Stimulated activated CD4-positive, alpha-beta T cell treated with anti-CD3 and anti-CD28 coated beads, Interleukin-12 subunit alpha, Interleukin-12 subunit beta, amount 100 ng/mL, for 24 hours (primary cell): ENCODE results near the gene PHKB.

ENCODE experiments used
- DNase-seq, 2 experiments: peaks; one replicate each; pipeline ENCODE4 v3.0.0-alpha.2; 2020; ENCODE audit warnings: low read depth in 2 of 2

Gene PHKB

DNA sequence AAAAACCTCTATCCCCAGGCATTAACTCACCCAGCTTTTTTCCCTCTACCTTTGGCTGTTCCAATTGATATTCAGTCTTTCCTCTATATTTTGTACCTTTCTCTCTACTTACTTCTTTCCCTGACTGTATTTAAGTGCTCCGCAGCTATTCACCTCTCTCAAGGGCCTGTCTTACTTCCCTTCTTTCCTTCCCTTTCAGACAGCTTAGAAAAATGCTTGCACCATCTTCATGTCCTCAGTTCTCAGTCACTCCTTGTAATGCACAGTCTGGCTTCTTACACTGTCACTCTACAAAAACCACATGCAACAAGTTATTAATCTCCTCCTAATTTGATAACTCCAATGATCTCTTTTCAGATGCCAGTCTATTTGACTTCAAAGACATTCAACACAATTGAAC lies 163.4 kb downstream of the PHKB start:
- DNase-seq: no peak

DNA sequence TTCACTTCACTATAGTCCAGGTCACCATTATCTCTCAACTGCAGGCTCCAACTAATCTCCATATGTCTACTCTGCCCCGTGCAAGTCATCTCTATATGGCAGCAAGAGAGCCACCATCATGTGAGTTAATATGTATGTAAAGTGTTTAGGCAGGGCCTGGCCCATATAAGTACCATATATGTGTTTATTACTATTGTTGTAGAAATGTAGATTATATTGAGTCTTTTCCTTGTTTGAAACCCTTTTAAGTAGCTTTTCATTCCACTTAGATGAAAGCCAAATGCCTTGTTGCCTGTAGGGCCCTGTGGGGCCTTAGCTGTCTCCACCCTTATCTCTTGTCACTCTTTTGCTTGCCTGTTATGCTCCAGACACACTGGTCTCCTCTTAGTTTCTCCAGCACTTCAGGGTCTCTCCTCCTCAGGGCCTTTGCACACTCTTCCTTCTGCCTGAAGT lies 164.0 kb downstream of the PHKB start:
- no peak for DNase-seq

DNA sequence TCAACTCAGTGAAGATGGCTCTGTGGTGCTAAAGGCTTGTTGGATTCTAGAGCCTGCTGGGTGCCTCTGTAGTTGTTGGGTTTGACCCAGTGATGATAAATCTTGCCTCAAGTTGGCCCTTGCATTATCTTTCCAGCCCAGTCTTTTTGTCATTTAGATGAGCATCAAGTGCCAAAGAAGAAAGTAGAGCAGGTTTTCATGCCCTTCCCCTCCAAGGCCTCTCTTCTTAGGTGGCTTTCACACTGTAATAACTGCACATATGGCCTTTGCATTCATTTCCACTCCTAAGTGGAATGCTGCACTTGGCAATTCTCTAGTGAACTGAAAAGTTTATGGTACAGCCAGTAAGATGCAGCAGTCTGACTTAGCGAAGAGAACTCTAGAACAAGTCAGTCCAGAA lies 165.1 kb downstream of the PHKB start:
- DNase-seq: no peak

DNA sequence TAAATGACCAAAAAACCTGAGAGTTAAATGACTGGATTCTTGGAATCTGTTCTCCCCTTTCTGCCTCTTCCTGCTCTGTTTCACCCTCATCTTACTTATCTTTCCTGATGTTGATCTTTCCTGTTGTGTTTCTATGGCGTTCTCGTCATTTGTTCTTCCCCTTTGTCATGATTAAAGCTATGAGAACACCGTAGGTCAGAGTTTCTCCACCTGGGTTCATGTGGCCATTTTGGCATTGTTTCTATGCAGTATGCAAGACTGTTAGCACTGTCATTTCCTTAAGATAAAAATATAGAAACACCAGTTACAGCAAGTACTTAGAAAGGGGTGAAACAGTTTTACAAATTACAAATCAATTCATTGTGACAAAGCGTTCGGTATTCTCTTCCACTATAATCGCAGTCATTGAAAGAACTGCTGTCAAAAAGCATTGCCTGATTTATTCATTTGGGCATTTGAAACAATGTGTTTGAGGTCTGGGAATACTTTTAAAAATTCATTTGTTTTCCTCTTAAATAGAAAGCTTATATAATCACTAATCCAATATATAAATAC lies 166.0 kb downstream of the PHKB start:
- DNase-seq: no peak

DNA sequence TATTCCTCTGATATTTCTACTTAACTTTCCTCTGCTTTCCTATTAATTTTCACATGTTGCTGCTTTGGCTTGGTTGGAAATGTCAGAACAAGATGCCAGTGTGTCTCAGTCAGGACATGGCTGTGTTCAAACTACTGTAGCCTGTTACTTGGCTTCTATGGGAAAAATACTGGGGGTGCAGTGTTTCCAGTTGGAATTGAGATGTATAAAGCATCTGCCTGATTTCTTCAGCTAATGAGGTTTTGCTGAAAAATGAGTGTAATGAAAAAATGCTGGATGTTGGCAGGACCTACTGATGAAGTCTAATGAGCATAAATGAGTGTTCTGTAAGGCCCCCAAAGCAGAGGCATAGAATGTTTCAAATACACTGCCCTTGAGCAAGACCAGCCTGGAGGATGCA lies 166.6 kb downstream of the PHKB start:
- DNase-seq: no peak

DNA sequence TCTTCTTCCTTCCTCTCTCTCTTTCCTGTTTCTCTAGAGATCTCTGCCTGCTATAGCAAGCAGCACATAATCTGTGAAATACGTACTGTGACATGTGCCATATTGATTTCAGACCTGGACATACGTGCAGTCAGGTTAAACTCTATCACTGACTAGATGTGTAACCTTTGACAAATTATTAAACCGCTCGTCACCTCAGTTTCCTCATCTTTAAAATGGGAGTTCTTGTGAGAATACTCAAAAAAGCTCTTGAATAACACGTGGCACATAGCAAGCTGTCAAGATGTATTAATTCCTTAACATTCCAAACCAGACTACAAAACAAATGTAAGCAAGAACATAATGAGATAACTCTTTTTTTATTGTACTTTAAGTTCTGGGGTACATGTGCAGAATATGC lies 170.0 kb downstream of the PHKB start:
- DNase-seq: no peak

DNA sequence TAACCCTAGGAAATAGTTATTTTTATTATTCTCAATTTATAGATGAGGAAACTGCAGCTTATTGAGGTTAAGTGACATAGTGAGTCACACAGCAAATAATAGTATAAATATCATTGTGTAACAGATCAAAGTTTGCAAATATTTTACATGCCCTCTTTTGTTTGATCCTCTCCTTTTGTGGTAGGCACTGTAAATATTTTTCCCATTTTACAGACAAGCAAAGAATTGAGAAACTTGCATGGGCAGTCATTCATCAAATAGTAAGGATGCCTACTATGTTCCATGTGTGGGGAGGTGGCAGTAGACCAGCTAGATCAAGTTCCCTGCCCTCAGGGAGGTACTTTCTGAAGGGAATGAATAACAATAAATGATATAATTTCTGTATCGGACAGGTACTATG lies 173.0 kb downstream of the PHKB start:
- DNase-seq: no peak

DNA sequence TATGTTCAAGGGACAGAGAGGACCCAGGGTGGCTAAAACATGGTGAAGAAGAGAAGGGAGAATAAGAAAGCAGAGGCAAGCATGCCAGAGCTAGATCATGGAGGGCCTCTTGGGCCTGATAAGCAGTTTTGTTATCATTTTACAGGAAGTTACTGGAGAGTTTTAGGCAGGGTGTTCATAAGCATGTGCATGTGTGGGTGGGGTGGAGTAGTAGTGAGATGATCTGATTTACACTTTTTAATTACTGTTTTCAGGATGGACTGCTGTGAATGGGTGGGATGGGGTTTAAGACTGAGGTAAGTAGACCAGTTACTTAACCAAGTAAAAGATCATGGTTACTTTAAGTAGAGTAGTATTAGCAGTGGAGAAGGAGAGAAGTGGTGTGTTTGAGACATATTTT lies 173.6 kb downstream of the PHKB start:
- DNase-seq: no peak

DNA sequence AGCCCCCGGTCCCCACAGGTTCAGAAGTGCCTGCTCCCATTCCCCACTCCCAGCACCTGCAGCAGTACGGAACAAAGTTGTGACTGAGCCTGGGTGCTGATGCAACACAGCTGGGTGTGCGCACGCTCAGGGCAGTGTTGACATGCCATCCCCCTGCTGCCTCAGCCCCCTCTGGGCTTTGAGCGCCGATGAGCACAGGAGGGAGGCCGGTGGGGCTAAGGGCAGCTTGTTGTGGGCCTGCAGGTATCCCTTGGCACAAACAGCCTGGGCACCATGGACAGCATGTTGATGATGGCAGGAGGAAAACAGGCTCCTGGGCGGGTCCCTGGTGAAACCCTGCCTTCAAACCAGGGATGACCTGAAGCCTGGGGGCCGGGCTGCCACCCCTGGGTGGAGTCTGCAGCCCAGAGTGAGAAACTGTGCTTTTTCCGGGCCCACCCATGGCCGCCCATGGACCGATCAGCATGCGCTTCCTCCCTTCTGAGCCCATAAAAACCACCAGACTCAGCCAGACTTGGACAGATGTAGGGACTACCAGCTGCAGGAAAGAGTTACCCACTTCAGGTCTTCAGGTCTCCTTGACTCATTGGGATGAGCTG lies 175.5 kb downstream of the PHKB start:
- DNase-seq: no peak

DNA sequence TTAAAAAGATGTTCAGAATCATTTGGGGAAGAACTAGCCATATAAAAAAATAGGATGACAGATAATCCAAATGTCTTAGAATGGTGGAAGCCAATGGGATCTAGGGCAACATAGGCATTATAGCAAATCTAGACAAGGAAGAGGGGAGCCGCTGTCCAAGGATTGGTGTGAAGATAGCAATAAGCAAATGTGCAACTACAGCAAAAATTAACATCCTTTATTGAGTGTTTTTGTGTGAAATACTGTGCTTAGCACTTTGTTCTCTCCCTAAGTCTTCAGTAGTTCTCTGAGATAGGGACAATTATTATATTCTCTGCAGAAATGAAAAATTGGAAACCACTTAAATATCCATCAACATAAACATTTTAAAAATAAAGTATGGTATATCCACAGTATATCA lies 177.0 kb downstream of the PHKB start:
- no peak for DNase-seq

DNA sequence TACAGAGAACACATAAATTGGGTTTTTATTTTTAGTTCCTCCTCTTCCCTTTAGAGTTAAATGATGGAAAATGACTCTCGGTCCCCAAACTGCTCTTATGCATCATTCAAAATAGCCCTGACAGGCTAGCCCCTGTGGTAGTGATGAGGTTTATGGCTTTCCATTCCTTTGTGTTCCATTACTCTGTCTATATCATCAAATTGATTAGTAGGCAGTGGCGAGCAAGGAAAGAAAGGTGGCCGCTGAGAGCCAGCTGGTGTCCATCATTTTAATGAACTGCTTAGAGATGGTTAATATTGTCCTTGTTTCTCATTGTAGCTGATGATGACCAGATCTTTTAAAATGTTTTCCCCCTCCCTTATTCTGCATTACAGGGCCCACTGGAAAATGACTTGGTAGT lies 179.5 kb downstream of the PHKB start:
- no peak for DNase-seq

DNA sequence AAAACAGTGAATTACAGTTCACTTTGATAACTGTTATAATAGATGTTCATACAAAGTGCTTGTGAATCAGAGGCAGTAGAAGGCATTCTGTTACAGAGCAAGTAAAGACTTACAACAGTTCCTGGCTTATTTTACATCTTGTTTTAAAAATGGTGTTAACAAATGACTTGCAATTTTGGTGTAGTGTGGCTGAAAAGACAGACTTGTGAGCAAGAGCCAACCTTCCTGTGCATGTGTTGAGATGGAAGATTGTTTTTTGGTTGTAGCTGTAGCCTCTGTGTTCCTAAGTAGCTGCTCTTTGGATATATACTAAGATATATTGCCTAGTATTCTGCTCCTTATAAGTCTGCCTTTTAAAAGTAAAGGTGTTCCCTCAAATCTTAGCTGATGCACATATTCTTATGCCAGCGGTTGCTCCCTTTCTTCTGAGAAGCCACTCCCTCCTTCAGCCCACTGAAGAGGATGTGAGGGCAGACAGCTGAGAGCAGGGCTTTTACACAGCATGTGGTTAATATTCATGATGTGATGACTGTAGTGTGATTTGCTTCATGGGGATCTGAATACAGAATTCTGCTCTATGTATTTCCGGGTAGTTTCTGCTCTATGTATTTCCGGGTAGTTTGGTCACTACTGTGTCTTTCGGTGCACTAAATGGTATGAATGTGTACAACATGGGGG lies 182.3 kb downstream of the PHKB start:
- DNase-seq: no peak

DNA sequence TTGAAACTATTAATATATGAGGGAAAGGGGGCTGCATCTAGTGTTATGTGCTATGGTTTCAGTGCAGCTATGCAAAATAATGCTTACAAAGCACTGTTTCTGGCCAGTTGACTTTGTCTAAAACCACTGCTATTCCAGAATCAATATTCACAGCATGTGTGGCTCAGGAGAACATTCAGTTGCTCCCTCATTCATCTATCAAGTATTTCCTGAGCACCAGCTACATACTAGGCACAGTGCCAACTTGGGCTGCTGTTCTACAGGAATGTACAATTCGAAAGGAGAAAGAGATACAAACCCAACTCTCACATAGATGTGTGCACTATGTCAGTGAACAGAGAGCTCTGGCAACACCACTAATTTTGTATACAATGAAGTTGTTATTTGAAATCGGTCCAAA lies 183.0 kb downstream of the PHKB start:
- DNase-seq: no peak

DNA sequence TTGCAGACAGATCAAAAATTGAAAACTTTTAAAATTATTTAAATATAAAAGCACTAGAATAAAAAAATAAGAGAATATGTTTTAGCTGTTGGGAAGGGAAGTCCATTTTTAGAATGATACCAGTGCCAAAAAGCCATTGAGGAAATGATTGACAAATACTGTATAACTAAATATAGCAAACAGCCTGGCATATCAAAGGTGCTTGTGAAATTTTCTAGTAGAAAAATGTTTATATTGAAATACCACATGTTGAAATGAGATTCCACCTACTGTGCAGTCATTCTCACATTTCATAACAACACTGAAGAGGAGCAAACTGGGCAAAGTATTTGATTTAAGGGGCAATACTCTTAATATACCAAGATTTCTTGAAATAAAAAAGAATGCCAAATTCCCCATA lies 183.5 kb downstream of the PHKB start:
- no peak for DNase-seq

DNA sequence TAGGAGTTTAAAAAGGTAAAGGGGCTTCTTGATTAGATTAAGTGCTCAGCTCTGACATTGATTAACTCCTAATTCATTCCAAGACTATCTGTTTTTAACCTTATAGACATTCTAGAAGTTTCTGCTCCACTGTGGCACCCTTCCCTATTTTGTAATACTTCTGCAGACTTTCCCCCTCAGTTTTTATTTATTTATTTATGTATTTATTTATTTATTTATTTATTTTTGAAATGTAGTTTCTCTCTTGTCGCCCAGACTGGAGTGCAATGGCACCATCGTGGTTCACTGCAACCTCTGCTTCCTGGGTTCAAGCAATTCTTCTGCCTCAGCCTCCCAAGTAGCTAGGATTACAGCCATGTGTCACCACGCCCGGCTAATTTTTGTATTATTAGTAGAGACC lies 185.8 kb downstream of the PHKB start:
- DNase-seq: no peak

DNA sequence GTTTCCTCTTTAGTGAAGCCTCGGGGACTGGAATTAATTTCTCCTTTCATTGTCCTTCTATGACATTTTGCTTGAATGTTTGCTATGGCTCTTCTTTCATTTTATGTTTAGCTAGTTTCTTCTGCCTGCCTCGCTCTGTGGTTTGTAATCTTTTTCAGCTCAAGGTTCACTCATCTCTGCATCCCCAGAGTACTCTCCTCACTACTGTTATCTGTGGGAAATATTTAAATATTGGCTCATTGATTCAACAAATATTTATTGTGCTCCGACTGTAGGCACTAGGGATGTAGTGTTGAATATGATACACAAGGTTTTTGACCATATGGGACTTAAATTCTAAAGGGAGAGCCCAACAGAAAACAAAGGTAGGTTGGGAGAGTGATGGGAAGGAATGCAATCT lies 195.9 kb downstream of the PHKB start:
- DNase-seq: no peak

DNA sequence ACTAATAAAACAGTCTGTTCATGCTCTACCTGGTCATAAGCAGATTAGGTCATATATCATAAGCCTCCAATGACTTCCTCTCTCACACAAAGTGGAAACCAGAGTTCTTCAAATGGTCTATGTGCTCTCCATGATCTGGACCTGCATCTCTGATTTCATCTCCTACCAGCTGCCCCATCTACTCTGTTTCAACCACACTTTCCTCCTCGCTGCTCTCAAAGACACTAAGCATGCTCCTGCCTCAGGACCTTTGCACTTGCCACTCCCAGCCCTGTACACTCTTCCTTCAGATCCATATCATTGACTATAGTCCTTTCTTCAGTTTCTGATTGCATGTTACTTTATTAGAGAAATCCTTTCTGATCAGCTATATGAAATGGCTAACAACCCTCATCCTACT lies 196.8 kb downstream of the PHKB start:
- DNase-seq: no peak

DNA sequence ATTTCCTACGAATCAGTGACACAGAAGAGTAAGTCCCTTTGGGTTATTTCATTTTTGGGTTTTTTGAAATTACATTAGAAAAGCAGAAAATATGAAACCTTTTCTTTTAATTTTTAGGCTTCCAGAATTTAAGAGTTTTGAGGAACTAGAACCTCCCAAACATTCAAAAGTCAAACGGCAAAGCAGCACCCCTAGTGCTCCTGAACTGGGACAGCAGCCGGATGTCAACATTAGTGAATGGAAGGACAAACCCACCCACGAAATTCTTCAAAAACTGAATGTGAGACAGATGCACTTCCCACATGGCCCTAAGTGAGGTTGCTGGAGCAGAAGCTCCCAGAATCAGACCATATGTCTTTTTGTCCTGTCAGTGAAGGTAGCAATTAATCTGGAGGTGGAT lies 199.4 kb downstream of the PHKB start:
- no peak for DNase-seq

DNA sequence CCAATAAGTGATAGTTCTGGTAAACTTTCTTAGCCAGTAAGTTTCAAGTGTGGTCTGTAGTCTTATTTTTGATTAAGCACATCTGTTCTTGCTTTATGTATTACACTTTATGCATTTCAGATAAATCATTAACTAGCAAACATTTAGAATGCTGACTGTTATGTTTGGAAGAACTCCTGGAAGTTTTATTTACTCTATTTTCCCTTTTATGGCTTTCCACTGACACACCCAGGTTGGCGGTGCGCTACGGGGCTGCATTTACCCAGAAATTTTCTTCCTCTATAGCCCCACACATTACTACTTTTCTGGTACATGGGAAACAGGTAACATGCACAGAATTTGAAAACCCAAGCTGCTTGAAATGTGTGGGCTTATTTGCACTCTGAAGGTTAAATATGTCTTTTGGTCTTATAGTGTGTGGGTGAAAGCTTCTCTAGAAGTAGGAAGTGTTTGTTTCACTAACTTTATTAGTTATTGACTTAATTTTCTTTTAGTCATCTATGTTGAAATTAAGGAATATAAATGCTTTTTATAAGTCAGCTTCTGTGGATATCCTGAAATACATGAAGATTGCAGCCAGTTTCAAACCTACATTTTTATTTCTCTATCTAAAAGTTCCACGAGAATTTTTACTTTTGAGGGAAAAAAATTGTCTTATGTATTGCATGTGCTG lies 203.7 kb downstream of the PHKB start:
- no peak for DNase-seq

DNA sequence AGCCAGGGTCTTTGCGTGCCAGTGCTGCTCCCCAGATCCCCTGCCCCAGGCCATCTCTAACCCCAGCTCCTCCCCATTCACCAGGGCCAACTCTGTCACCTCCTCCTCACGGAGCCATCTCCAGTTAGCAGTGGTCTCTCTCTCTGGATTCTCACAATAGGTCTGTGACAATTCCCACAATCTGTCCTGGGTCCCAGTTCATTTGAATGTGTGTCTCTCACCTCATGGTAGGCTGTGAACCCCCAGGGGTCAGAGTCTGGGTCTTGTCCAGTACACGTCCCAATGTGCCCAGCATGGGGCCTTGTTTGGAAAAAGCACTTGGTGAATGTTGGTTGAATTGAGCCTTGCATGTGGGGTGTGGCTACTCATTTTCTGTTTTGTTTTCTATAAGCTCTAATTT lies 205.3 kb downstream of the PHKB start:
- DNase-seq: no peak

DNA sequence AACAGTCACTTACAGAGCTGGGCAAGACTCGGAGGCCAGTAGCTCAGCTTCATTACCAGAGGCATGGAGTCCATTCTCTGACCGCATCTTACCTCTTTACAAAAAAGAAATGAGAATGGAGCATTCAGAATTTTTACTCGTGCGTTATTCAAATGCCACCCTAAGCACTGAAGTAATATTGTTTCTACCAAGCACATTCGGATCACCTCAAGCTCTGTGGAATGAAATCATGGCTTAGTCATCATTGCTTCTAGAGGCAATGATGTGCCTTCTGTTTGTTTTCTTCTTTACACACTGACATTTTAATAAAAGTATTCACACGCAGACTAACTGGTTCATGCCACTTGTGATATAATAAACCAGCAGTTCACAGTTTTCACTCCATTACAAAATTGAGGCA lies 206.8 kb downstream of the PHKB start:
- DNase-seq: no peak

DNA sequence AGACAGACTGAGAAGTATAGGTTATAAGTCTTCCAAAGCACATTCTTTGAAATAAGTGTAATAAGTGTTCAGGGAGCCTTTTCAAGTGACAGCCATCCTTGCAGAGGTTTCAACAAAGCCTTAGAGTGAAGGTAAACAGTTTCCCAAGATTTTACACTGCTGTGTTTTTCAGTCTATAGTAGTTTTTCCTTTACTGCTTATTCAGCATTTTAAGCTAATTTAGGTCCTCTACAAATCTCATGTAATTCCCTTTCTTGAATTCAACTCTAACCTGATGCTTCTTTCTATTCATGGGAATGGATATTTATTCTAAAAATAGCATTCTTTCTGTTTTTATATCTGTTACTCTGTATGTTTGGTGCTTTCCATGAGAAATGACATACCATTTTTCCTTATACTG lies 211.3 kb downstream of the PHKB start:
- DNase-seq: no peak

DNA sequence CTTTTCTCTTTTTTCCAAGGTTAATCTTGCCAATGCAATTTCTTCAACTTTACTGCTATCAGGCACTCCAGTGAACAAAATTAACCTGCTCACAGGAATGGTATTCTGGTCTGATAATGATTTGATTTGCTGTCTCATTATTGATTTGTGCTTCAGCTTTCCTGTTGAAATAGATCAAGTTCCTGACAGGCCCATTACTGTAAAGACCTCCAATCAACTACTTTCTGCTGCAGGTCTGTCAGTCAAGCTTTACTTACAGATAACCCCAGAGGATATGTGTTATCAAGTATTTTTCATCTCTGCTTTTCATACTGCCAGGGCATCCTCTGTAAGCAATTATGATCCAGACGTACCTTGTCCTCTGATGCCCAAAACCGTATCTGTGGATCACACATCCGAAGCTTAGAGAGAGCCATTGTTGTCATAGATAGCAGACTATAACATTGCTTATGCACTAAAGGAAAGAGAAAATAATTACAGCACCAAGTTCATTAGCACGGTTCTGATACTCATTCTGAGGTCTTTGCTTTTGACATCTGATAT lies 215.6 kb downstream of the PHKB start:
- DNase-seq: no peak
